WI38 (cell line): ENCODE measurements around the gene TAF11L6.
"Not testable (repeated sequence)": the region's sequence is repeated elsewhere in the genome, so short reads cannot be mapped to it uniquely, and the experiment has no call there.

Source experiments
- H3K4me3 ChIP-seq: 2 replicates; pipeline ENCODE4 v1.5.1; 2011; ENCODE audit warnings: low read depth, mild to moderate bottlenecking, control low read depth, low read length
- CTCF ChIP-seq: IDR thresholded peaks from 2 replicates; pipeline ENCODE4 v1.5.1; 2012; ENCODE audit warnings: low read depth, mild to moderate bottlenecking, control low read depth, low read length

TAF11L6 gene

GRCh38 chr5:17511775-17512325, 16.6 kb upstream of the TAF11L6 start:
- no peak overlapping the region for H3K4me3 ChIP-seq
- no peak for TF ChIP-seq CTCF

DNA sequence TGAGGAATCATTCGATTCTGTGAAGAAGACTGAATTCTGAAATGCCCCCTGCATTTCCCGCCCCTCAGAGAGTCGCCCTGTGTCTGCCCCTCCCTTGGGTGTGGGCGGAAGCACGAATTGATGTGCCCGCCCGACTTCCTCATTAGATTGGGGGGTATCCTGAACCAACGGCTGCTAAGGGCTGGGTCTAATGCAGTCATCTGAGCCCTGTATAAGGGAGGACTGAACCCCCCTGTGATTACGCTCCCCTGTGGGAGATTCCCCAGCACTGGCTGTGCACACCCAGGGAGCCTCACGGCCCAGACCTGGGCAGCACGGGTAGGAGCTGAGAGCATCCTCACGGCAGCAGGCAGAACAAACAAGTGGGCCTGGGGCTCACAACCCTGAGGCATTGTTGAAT, 10.9 kb upstream of the TAF11L6 start:
- not testable (repeated sequence) for H3K4me3 ChIP-seq

DNA sequence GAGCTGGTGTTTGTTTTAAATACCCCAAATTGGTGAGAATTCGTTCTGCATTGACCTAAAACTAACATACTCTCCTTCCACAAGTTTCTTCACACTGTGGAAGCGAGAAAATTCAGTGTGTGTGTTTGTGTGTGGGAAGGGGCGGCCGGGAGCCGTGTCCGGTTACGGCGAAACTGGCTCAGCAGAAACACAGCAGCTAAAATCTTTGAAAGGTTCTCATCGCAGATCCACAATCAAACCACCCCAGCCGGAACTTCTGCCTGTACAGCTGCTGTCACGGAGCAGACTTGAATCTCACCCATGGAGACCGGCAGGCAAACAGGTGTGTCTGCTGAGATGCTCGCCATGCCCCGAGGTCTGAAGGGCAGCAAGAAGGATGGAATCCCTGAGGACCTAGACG, 10.4 kb upstream of the TAF11L6 start, which contains the start of gene TAF11L3:
Gene TAF11L3 (plus strand): TSS at position 301 of the 400 bp plus-strand sequence.
- H3K4me3 ChIP-seq, result not testable (repeated sequence)

DNA sequence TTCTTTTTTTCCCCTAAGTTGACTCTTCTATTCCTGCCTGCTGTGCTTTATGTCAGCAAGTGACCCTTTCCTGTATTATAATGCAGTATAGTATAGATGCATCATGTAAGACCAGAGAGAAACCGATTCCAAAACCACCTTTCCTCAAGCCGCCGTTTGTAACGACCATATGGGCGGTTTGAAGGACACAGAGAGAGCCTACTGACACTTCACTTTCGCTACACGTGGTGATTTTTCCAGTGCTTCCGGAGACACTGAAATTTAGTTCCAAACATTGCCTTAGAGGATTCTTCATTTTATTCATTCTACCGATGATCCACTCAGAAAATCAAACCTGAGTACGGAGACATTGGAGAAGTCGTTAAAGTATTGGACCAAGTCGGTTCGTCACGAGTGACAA, 9.0 kb upstream of the TAF11L6 start:
- not testable (repeated sequence) for H3K4me3 ChIP-seq

- H3K4me3 ChIP-seq, result not testable (repeated sequence)
These were observed 7.0 kb upstream of the TAF11L6 start, which contains the start of gene TAF11L4 for GRCh38 chr5:17521501-17521900. Gene TAF11L4, plus strand, starts transcription at chr5:17521801.

DNA sequence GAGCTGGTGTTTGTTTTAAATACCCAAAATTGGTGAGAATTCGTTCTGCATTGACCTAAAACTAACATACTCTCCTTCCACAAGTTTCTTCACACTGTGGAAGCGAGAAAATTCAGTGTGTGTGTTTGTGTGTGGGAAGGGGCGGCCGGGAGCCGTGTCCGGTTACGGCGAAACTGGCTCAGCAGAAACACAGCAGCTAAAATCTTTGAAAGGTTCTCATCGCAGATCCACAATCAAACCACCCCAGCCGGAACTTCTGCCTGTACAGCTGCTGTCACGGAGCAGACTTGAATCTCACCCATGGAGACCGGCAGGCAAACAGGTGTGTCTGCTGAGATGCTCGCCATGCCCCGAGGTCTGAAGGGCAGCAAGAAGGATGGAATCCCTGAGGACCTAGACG, 3.5 kb upstream of the TAF11L6 start, which contains the start of gene TAF11L5:
Gene TAF11L5 (plus strand): TSS at position 301 of the 400 bp plus-strand sequence.
- not testable (repeated sequence) for H3K4me3 ChIP-seq

GRCh38 chr5:17526504-17526903, 2.0 kb upstream of the TAF11L6 start:
- H3K4me3 ChIP-seq, result not testable (repeated sequence)
